K562 treated with DMSO at 1 percent for 48 hours (cell line): ENCODE results near the gene SNAI3. TPM values are rescaled to one million over a fixed set of nuclear protein-coding genes. Genes with fewer than 3 reads are reported as not detected.

Experiments used
- total RNA-seq: library from RNA; unstranded; fragments of 300-600 nt; gene quantifications from 2 replicates; pipeline ENCODE4 v1.2.3, GENCODE V29; 2022; ENCODE audit warnings: low replicate concordance; ENCODE audit errors: extremely low read depth

The SNAI3 gene
- total RNA-seq, result not detected in 2 replicates

GRCh38 chr16:88686439-88687253 is at the start of gene SNAI3:
TSS of gene SNAI3 (minus strand) at chr16:88686507. CDS start at chr16:88686406, 101 bp downstream.

GRCh38 chr16:88706229-88706964 is 20.1 kb upstream of the SNAI3 start, which contains the start of the genes CTU2 and RNF166:
TSS of gene CTU2 (plus strand) at chr16:88706503. CDS start at chr16:88706531, 28 bp downstream.
TSS of gene RNF166 (minus strand) at chr16:88706408. CDS start at chr16:88706325, 83 bp downstream.

DNA sequence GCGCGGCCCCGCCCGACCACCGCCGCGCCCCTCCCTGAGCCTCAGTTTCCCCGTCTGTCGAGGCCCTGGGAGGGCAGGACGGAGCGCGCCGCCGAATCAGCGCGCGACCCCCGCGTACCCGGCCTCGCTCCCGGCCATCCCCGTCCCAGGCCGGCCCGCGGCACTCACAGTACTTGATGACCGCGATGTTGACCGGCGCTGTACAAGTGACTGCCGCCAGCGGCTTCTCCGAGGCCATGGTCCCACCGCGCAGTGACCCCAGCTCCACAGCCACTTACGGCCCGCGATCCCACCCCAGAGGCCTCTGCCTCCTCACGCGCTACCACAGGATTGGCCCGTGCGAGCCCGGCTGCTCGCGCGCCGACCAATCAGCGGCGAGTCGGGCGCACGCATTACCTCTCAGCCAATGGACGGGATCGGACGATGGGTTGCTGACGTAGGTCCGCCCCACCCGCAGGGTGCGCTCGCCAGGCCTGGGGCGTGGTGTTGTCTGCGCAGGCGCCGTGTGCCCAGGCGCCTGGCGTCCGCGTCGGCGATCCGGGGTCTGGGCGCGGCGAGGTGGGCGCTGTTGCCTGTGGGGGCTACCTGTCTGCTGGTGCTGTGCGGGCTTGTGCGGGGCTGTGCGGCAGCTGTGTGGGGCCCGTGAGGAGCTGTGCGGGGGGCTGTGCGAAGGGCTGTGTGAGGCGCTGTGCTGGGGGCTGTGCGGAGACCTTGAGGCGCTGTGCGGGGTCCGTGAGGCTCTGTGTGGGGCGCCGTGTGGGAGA is 23.3 kb downstream of the SNAI3 start, which contains the start of gene MVD:
Gene MVD (minus strand): TSS at position 249 of the 764 bp plus-strand sequence. CDS start 11 bp downstream, at position 238.

DNA sequence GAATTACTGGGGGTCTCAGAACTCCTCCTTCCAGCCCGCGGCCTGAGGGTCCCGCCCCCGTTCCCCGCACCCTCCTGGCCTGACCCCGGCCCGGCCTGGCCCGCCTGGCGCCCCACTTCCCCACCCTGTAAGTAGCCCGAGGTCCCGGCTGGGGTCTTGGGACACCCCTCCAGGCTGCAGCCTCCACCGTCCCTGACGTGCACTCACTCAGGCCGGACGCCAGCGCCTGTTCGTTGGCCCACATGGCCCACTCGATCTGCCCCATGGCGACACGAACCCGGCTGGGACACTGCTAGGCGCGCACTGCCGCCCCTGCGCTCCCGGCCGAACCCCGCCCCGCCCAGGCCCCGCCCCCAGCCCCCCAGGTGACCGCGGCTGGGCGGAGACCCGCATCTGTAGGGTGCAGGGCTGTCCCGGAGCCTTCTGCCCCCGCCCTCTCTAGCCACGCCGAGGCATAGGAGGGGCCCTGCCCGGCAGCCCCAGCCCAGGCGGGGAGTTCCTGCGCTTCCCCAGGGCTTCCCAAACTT is 35.5 kb downstream of the SNAI3 start, which contains the start of gene CYBA:
Gene CYBA (minus strand): TSS at position 305 of the 527 bp plus-strand sequence. CDS start 40 bp downstream, at position 265.

DNA sequence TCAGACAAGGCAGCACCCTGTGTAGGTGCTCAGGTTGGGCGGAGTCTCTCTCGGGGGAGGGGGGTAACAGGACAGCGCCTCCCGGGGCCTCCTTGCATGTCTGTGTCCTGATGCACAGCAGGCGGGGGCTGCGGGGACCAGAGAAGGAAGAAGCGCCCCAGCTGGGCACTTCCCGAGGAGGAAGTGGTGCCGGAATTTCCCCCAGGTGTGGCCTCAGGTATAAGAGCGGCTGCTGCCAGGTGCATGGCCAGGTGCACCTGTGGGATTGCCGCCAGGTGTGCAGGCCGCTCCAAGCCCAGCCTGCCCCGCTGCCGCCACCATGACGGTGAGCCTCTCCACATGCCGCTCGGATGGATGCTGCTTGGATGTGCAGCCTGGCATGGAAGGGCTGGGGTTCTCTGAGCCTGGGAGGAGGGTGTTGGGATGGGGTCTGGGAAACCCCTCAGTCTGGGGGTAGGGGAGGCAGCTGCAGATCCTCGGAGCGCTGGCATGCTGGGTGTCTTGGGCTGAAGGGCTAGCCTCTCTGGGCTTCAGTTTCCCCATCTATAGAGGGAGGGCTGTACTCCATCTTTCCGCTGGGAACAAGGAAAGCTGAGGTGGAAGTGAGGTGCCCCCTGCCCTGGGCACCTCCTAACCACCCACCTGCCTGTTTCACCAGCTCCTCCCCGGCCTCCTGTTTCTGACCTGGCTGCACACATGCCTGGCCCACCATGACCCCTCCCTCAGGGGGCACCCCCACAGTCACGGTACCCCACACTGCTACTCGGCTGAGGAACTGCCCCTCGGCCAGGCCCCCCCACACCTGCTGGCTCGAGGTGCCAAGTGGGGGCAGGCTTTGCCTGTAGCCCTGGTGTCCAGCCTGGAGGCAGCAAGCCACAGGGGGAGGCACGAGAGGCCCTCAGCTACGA is 47.7 kb downstream of the SNAI3 start, which contains the start of gene IL17C:
Gene IL17C (plus strand): TSS at position 250 of the 908 bp plus-strand sequence. CDS start 70 bp downstream, at position 320.

Other genes starting within 250 kb of the SNAI3 start
- gene ZFPM1, start 233.2 kb downstream of the SNAI3 start, total RNA-seq, result not detected in 2 replicates
- not detected in 2 replicates for gene ZC3H18, start 116.1 kb downstream of the SNAI3 start, total RNA-seq
- not detected in 2 replicates for gene IL17C, start 47.9 kb downstream of the SNAI3 start, total RNA-seq
- gene CYBA, start 35.5 kb downstream of the SNAI3 start, total RNA-seq, result not detected in 2 replicates
- not detected in 2 replicates for gene MVD, start 23.4 kb downstream of the SNAI3 start, total RNA-seq
- not detected in 2 replicates for gene RNF166, start 19.9 kb upstream of the SNAI3 start, total RNA-seq
- gene CTU2, start 20.0 kb upstream of the SNAI3 start, total RNA-seq, result not detected in 2 replicates
- 110 and 162 TPM in 2 replicates for gene PIEZO1, start 98.7 kb upstream of the SNAI3 start, total RNA-seq
- gene CDT1, start 117.3 kb upstream of the SNAI3 start, total RNA-seq, result 838 TPM in 1 of 2 replicates, not detected in the other
- gene APRT, start 125.4 kb upstream of the SNAI3 start, total RNA-seq, result not detected in 2 replicates
- gene GALNS, start 170.4 kb upstream of the SNAI3 start, total RNA-seq, result not detected in 2 replicates
- not detected in 2 replicates for gene TRAPPC2L, start 170.6 kb upstream of the SNAI3 start, total RNA-seq
- not detected in 2 replicates for gene PABPN1L, start 180.2 kb upstream of the SNAI3 start, total RNA-seq